DOHH2 (cell line): ENCODE data around the gene CDK5RAP2.
"Not testable (repeated sequence)": the region's sequence is repeated elsewhere in the genome, so short reads cannot be mapped to it uniquely, and the experiment has no call there.

Experiments used
- H3F3A ChIP-seq: fragments of 200-600 bp; sonication (generic), shearing (Covaris generic); 2 replicates; pipeline ENCODE4 v1.6.0; 2016; ENCODE audit warnings: antibody characterized with exemption, mild to moderate bottlenecking; ENCODE audit not compliant: control insufficient read depth, insufficient read depth
- H3K27ac ChIP-seq: fragments of 200-600 bp; sonication (generic); 2 replicates; pipeline ENCODE4 v1.5.1; 2014; ENCODE audit warnings: low read depth, mild to moderate bottlenecking, low read length, moderate library complexity
- H3K27me3 ChIP-seq: fragments of 200-600 bp; sonication (generic); 2 replicates; pipeline ENCODE4 v1.6.1; 2014; ENCODE audit warnings: mild to moderate bottlenecking, low read length, mixed read lengths; ENCODE audit not compliant: control insufficient read depth
- H3K36me3 ChIP-seq: fragments of 200-600 bp; sonication (generic); 2 replicates; pipeline ENCODE4 v1.6.1; 2014; ENCODE audit warnings: mild to moderate bottlenecking, low read length, moderate library complexity, mixed read lengths; ENCODE audit not compliant: control insufficient read depth
- H3K4me1 ChIP-seq: fragments of 200-600 bp; sonication (generic); 2 replicates; pipeline ENCODE4 v1.6.1; 2014; ENCODE audit warnings: mild to moderate bottlenecking, low read length, mixed read lengths; ENCODE audit not compliant: control insufficient read depth
- H3K4me2 ChIP-seq: fragments of 200-600 bp; sonication (generic); 2 replicates; pipeline ENCODE4 v1.6.0; 2014; ENCODE audit warnings: mild to moderate bottlenecking, low read length, moderate library complexity
- H3K4me3 ChIP-seq: fragments of 200-600 bp; sonication (generic); 2 replicates; pipeline ENCODE4 v1.5.1; 2014; ENCODE audit warnings: mild to moderate bottlenecking, low read length, mixed read lengths
- H3K79me2 ChIP-seq: fragments of 200-600 bp; sonication (generic); 2 replicates; pipeline ENCODE4 v1.6.1; 2014; ENCODE audit warnings: mild to moderate bottlenecking, low read length, mixed read lengths; ENCODE audit not compliant: control insufficient read depth
- H3K9me2 ChIP-seq: fragments of 200-600 bp; sonication (generic); replicated peaks from 2 replicates; pipeline ENCODE4 v1.6.1; 2014; ENCODE audit warnings: mild to moderate bottlenecking, low read length, mixed read lengths; ENCODE audit not compliant: control insufficient read depth
- H3K9me3 ChIP-seq: fragments of 200-600 bp; sonication (generic); 2 replicates; pipeline ENCODE4 v1.6.1; 2014; ENCODE audit warnings: antibody characterized with exemption, low read length, mixed read lengths; ENCODE audit not compliant: control insufficient read depth, insufficient read depth
- H4K20me1 ChIP-seq: fragments of 200-600 bp; sonication (generic); 2 replicates; pipeline ENCODE4 v1.6.0; 2014; ENCODE audit warnings: low read depth, mild to moderate bottlenecking, antibody characterized with exemption, low read length, moderate library complexity; ENCODE audit not compliant: control insufficient read depth, insufficient read depth
- EZH2phosphoT487 ChIP-seq: fragments of 200-600 bp; sonication (generic); IDR thresholded peaks from 2 replicates; pipeline ENCODE4 v1.6.1; 2017; ENCODE audit warnings: borderline replicate concordance, mild to moderate bottlenecking, antibody characterized with exemption, low read length, moderate library complexity, mixed read lengths
- TF ChIP-seq, protein P1 (sequence below): fragments of 200-600 bp; sonication (generic); IDR thresholded peaks from one replicate; pipeline ENCODE4 v1.5.1; 2014; ENCODE audit warnings: antibody characterized with exemption, mild to moderate bottlenecking, low read depth, low read length; ENCODE audit not compliant: poor library complexity, severe bottlenecking

CDK5RAP2 gene

DNA sequence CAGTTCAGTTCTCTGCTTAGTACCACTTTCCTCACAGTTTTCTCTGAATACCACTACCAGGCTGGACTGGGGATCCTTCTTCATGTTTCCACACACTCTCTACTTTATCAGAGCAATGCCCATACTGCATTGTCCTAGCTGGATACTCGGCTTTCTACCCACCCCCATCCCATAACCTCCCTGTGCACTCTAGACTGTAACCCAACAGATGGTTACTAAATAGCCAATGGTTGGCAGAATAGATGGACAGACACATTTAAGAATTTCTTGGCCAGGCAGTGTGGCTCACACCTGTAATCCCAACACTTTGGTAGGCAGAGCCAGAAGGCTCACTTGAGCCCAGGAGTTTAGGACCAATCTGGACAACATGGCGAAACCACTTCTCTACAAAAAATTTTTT is 22.8 kb downstream of the CDK5RAP2 start:
- no peak for TF ChIP-seq EZH2phosphoT487
- TF ChIP-seq, protein P1, sequence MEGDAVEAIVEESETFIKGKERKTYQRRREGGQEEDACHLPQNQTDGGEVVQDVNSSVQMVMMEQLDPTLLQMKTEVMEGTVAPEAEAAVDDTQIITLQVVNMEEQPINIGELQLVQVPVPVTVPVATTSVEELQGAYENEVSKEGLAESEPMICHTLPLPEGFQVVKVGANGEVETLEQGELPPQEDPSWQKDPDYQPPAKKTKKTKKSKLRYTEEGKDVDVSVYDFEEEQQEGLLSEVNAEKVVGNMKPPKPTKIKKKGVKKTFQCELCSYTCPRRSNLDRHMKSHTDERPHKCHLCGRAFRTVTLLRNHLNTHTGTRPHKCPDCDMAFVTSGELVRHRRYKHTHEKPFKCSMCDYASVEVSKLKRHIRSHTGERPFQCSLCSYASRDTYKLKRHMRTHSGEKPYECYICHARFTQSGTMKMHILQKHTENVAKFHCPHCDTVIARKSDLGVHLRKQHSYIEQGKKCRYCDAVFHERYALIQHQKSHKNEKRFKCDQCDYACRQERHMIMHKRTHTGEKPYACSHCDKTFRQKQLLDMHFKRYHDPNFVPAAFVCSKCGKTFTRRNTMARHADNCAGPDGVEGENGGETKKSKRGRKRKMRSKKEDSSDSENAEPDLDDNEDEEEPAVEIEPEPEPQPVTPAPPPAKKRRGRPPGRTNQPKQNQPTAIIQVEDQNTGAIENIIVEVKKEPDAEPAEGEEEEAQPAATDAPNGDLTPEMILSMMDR: no peak
- no peaks in the 10 kb centered on the region for H3K27me3 ChIP-seq
- no peak overlapping the region for H3K4me2 ChIP-seq
- no peaks in the 10 kb centered on the region for H3F3A ChIP-seq
- H3K9me2 ChIP-seq: no peaks in the 10 kb centered on the region
- H3K79me2 ChIP-seq: peaks cover 55% of the 10 kb centered on the region
- no peak overlapping the region for H3K4me3 ChIP-seq
- H3K27ac ChIP-seq: no peak overlapping the region
- H3K36me3 ChIP-seq: peaks cover 54% of the 10 kb centered on the region
- no peaks in the 10 kb centered on the region for H3K9me3 ChIP-seq
- no peaks in the 10 kb centered on the region for H3K4me1 ChIP-seq
- H4K20me1 ChIP-seq: no peaks in the 10 kb centered on the region

DNA sequence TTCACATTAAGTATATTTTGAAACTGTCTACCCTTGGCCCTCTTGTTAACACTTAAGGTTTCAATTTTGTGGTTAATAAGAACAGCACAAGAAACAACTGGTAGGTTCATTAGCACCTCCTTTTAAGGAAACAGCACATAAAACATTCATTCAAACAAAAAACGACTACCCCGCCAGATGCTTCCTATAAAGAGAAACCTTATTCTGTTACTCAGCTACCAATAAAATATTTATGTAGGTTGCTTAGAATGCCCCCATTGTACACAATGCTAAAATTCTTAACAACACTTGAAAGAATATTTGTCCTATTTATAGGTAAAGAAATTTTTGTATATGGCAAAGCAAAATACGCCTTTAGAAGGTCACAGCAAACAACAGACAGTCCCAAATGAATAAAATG is 23.2 kb downstream of the CDK5RAP2 start:
- Histone ChIP-seq H3K36me3 (peaks cover 54% of the 10 kb centered on the region), H3K4me3 (no peak overlapping the region), H3K79me2 (peaks cover 52% of the 10 kb centered on the region)

DNA sequence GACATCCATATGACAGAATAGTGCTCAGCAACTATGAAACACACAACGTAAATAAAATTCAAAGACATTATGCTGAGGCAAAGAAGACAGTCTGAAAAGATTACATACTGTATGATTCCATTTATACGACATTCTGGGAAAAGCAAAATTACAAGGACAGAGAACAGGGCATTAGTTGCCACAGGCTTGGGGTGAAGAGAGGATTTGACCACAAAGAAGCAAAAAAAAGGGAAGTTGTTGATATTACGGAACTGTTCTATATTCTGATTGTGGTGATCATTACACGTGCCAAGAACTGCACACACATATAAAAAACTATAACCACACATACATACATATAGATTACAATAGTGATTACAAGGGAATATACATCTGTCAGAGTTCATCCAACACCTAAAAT is 24.1 kb downstream of the CDK5RAP2 start:
- Histone ChIP-seq H3K36me3 (peaks cover 55% of the 10 kb centered on the region), H3F3A (no peaks in the 10 kb centered on the region), H3K27me3 (no peaks in the 10 kb centered on the region), H3K27ac (no peak overlapping the region), H4K20me1 (no peaks in the 10 kb centered on the region), H3K4me2 (no peak overlapping the region), H3K4me3 (no peak overlapping the region), H3K9me2 (no peaks in the 10 kb centered on the region), H3K4me1 (no peaks in the 10 kb centered on the region), H3K79me2 (peaks cover 42% of the 10 kb centered on the region), H3K9me3 (no peaks in the 10 kb centered on the region)
- no peak for TF ChIP-seq EZH2phosphoT487
- TF ChIP-seq, protein P1: no peak

More for the DNA sequence above, 23.2 kb downstream of the CDK5RAP2 start:
- Histone ChIP-seq H3K9me2 (no peaks in the 10 kb centered on the region), H4K20me1 (no peaks in the 10 kb centered on the region), H3K9me3 (no peaks in the 10 kb centered on the region), H3K4me1 (no peaks in the 10 kb centered on the region), H3K27ac (no peak overlapping the region), H3K4me2 (no peak overlapping the region), H3F3A (no peaks in the 10 kb centered on the region), H3K27me3 (no peaks in the 10 kb centered on the region)
- no peak for TF ChIP-seq EZH2phosphoT487
- TF ChIP-seq, protein P1: no peak

GRCh38 chr9:120552210-120552704 is 27.7 kb downstream of the CDK5RAP2 start:
- H3K27ac ChIP-seq, H3K9me3 ChIP-seq, H3K4me3 ChIP-seq, H3F3A ChIP-seq, H3K4me1 ChIP-seq, H4K20me1 ChIP-seq, H3K9me2 ChIP-seq, H3K4me2 ChIP-seq, H3K27me3 ChIP-seq: not testable (repeated sequence)
- H3K79me2 ChIP-seq: peaks cover 23% of the 10 kb centered on the region
- peaks cover 70% of the 10 kb centered on the region for H3K36me3 ChIP-seq
